GM18519 (cell line): ENCODE measurements around the gene GPC5.

ENCODE experiments used
- ATAC-seq: cut with Tn5 transposase; IDR thresholded peaks from one replicate; pipeline ENCODE4 v1.9.1; 2021; ENCODE audit warnings: mild to moderate bottlenecking, moderate library complexity; ENCODE audit not compliant: unreplicated experiment, low FRiP score

GPC5 gene

GRCh38 chr13:92560883-92561282, 1162.5 kb downstream of the GPC5 start:
- ATAC-seq = no peak

GRCh38 chr13:92564942-92565341, 1166.5 kb downstream of the GPC5 start:
- ATAC-seq = no peak

- ATAC-seq = no peak
These were observed 1168.3 kb downstream of the GPC5 start for GRCh38 chr13:92566767-92567166.

GRCh38 chr13:92572190-92572589, 1173.8 kb downstream of the GPC5 start:
- ATAC-seq = no peak

GRCh38 chr13:92573467-92574057, 1175.1 kb downstream of the GPC5 start:
- peak; percentile 66 for ATAC-seq

- ATAC-seq = no peak
These were observed 1176.1 kb downstream of the GPC5 start for GRCh38 chr13:92574499-92574898.

- no peak for ATAC-seq
These were observed 1177.4 kb downstream of the GPC5 start for GRCh38 chr13:92575777-92576176.

GRCh38 chr13:92578358-92578757, 1179.9 kb downstream of the GPC5 start:
- no peak for ATAC-seq

GRCh38 chr13:92589955-92590354, 1191.5 kb downstream of the GPC5 start:
- no peak for ATAC-seq

GRCh38 chr13:92590503-92590908, 1192.1 kb downstream of the GPC5 start:
- ATAC-seq = no peak

GRCh38 chr13:92591117-92591516, 1192.7 kb downstream of the GPC5 start:
- ATAC-seq = no peak

- ATAC-seq = no peak
These were observed 1194.3 kb downstream of the GPC5 start for GRCh38 chr13:92592757-92593156.

GRCh38 chr13:92602560-92602959, 1204.1 kb downstream of the GPC5 start:
- no peak for ATAC-seq

- no peak for ATAC-seq
These were observed 1211.0 kb downstream of the GPC5 start for GRCh38 chr13:92609376-92609775.

GRCh38 chr13:92612892-92613291, 1214.5 kb downstream of the GPC5 start:
- no peak for ATAC-seq

GRCh38 chr13:92613921-92614320, 1215.5 kb downstream of the GPC5 start:
- ATAC-seq = no peak

GRCh38 chr13:92621985-92622384, 1223.6 kb downstream of the GPC5 start:
- ATAC-seq = no peak

GRCh38 chr13:92622905-92623304, 1224.5 kb downstream of the GPC5 start:
- ATAC-seq = no peak

GRCh38 chr13:92626274-92626673, 1227.9 kb downstream of the GPC5 start:
- no peak for ATAC-seq

GRCh38 chr13:92640936-92641335, 1242.5 kb downstream of the GPC5 start:
- ATAC-seq = no peak

GRCh38 chr13:92649140-92649813, 1250.9 kb downstream of the GPC5 start:
- no peak for ATAC-seq

- ATAC-seq = no peak
These were observed 1257.7 kb downstream of the GPC5 start for GRCh38 chr13:92656103-92656502.
